H1 (cell line): ENCODE results near the gene TMEM170A.
A peak's percentile ranks its signal among the peaks of the same experiment; 100 is the strongest.

Experiments used
- ASH2L ChIP-seq: fragments of 200-600, 300-600 bp; sonication (generic); IDR thresholded peaks from one replicate; pipeline ENCODE4 v1.7.1; 2017; ENCODE audit warnings: low read length
- EP300 ChIP-seq, 2 experiments: IDR thresholded peaks; 1 replicate in 1 of 2; 2 replicates in 1 of 2; pipeline ENCODE4 v1.6.1; 2011 to 2012; ENCODE audit warnings: low read depth in 2 of 2, low read length in 2 of 2, mild to moderate bottlenecking in 2 of 2, borderline replicate concordance in 1 of 2, inconsistent platforms in 1 of 2, moderate library complexity in 1 of 2
- FOSL1 ChIP-seq: IDR thresholded peaks from 2 replicates; pipeline ENCODE4 v1.6.1; 2011; ENCODE audit warnings: mild to moderate bottlenecking, low read depth, low read length, moderate library complexity; ENCODE audit not compliant: insufficient read depth
- JUND ChIP-seq: IDR thresholded peaks from 2 replicates; pipeline ENCODE4 v1.6.1; 2011; ENCODE audit warnings: mild to moderate bottlenecking, improper control_type of control experiment, low read length
- POLR2AphosphoS5 ChIP-seq: IDR thresholded peaks from 2 replicates; pipeline ENCODE4 v1.6.1; 2011; ENCODE audit warnings: low read depth, low read length
- RFX5 ChIP-seq: IDR thresholded peaks from 2 replicates; pipeline ENCODE4 v1.6.1; 2011; ENCODE audit warnings: low read depth, low read length, improper control_type of control experiment, borderline replicate concordance
- SUZ12 ChIP-seq: fragments of 200-600 bp; sonication (generic); IDR thresholded peaks from 2 replicates; pipeline ENCODE4 v1.6.1; 2012; ENCODE audit warnings: mild to moderate bottlenecking, inconsistent platforms, low read length, moderate library complexity, mixed read lengths
- YY1 ChIP-seq: IDR thresholded peaks from 2 replicates; pipeline ENCODE4 v1.6.1; 2011; ENCODE audit warnings: low read depth, mild to moderate bottlenecking, low read length
- TF ChIP-seq, protein P1 (sequence below), 3 experiments: IDR thresholded peaks; 1 replicate in 2 of 3; 2 replicates in 1 of 3; pipeline versions ENCODE4 v1.5.1 to v1.6.1; 2011; ENCODE audit warnings: low read length in 3 of 3, mild to moderate bottlenecking in 3 of 3, inconsistent platforms in 2 of 3, low read depth in 1 of 3, moderate library complexity in 1 of 3; ENCODE audit not compliant: insufficient read depth in 1 of 3; ENCODE audit errors: control extremely low read depth in 1 of 3
- TF ChIP-seq, protein P2 (sequence below): IDR thresholded peaks from 2 replicates; pipeline ENCODE4 v1.6.1; 2012; ENCODE audit warnings: low read length, inconsistent platforms

DNA sequence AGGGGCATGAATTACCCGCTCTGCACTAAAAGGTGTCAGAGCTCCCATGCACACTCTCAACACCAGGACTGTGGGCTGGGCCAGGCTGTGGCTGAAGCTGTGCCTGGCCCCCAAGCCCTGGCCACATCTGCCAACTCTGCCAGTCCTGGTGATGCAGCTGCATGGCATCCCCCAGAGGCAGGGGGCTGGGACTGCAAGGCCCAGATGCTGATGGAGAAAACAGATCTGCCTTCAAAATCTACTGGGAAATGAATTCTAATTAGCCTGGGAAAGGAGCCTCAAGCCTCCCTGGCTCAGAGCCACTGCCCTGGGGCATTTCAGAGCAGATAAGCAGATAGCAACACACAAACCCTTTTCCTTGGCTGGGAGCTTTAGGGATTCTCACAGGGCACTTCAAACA, 27.4 kb upstream of the TMEM170A start:
- TF ChIP-seq, protein P1, sequence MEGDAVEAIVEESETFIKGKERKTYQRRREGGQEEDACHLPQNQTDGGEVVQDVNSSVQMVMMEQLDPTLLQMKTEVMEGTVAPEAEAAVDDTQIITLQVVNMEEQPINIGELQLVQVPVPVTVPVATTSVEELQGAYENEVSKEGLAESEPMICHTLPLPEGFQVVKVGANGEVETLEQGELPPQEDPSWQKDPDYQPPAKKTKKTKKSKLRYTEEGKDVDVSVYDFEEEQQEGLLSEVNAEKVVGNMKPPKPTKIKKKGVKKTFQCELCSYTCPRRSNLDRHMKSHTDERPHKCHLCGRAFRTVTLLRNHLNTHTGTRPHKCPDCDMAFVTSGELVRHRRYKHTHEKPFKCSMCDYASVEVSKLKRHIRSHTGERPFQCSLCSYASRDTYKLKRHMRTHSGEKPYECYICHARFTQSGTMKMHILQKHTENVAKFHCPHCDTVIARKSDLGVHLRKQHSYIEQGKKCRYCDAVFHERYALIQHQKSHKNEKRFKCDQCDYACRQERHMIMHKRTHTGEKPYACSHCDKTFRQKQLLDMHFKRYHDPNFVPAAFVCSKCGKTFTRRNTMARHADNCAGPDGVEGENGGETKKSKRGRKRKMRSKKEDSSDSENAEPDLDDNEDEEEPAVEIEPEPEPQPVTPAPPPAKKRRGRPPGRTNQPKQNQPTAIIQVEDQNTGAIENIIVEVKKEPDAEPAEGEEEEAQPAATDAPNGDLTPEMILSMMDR (IDR thresholded peaks at IDR 0.05; ENCODE audit: control extremely low read depth in 1 of 3, insufficient read depth in 1 of 3, low read depth in 1 of 3, low read length in 3 of 3), result peak; percentile 51 to 56 (median 54)
- no peak for TF ChIP-seq SUZ12
- TF ChIP-seq EP300 (IDR thresholded peaks at IDR 0.05; ENCODE audit: borderline replicate concordance in 1 of 2, low read depth in 2 of 2, low read length in 2 of 2), result no peak
- TF ChIP-seq JUND, result no peak
- TF ChIP-seq FOSL1, result no peak
- 0 out of 2 replicates have a peak, but pooled peaks have one; percentile 41 for TF ChIP-seq YY1
- TF ChIP-seq RFX5, result no peak
- TF ChIP-seq, protein P2, sequence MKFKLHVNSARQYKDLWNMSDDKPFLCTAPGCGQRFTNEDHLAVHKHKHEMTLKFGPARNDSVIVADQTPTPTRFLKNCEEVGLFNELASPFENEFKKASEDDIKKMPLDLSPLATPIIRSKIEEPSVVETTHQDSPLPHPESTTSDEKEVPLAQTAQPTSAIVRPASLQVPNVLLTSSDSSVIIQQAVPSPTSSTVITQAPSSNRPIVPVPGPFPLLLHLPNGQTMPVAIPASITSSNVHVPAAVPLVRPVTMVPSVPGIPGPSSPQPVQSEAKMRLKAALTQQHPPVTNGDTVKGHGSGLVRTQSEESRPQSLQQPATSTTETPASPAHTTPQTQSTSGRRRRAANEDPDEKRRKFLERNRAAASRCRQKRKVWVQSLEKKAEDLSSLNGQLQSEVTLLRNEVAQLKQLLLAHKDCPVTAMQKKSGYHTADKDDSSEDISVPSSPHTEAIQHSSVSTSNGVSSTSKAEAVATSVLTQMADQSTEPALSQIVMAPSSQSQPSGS, result no peak
- no peak for TF ChIP-seq ASH2L
- TF ChIP-seq POLR2AphosphoS5, result no peak
